K562 (cell line): Measurements from ENCODE around the gene HARS1.

Experiments used
- CTCF ChIP-seq, 3 experiments: IDR thresholded peaks in 2 of 3; conservative IDR thresholded peaks in 1 of 3; 2 replicates each; pipeline ENCODE4 v1.5.1; 2011 to 2012; ENCODE audit warnings: low read length in 3 of 3, mild to moderate bottlenecking in 3 of 3, control low read depth in 2 of 3, improper control_type of control experiment in 1 of 3, inconsistent platforms in 1 of 3, low read depth in 1 of 3, mixed read lengths in 1 of 3, moderate library complexity in 1 of 3; ENCODE audit not compliant: insufficient read depth in 2 of 3
- FOXO4 ChIP-seq: fragments of 450-650 bp; formaldehyde crosslinking; IDR thresholded peaks from 2 replicates; pipeline ENCODE4 v1.4.0; 2020; ENCODE audit warnings: mild to moderate bottlenecking, moderate library complexity
- MYC ChIP-seq, 2 experiments: fragments of 250-450 bp in 1 of 2; sonication (Bioruptor Pico) in 1 of 2; IDR thresholded peaks; 2 replicates each; pipeline versions ENCODE4 v1.5.1 to v1.6.1; 2012 to 2021; ENCODE audit warnings: low read depth in 2 of 2, borderline replicate concordance in 1 of 2, improper control_type of control experiment in 1 of 2, low read length in 1 of 2, mild to moderate bottlenecking in 1 of 2, moderate library complexity in 1 of 2
- POLR2AphosphoS5 ChIP-seq: IDR thresholded peaks from 2 replicates; pipeline ENCODE4 v1.6.1; 2011; ENCODE audit warnings: mild to moderate bottlenecking, low read depth, low read length, moderate library complexity; ENCODE audit not compliant: control insufficient read depth, insufficient read depth
- RHOXF2B ChIP-seq: fragments of 250-450 bp; sonication (Bioruptor Pico); conservative IDR thresholded peaks from 2 replicates; pipeline ENCODE4 v1.5.1; 2021
- TEAD4 ChIP-seq, 2 experiments: sonication (generic) in 1 of 2; formaldehyde crosslinking in 1 of 2; IDR thresholded peaks; 2 replicates each; pipeline versions ENCODE4 v1.6.1 to v1.8.0; 2012 to 2022; ENCODE audit warnings: borderline replicate concordance in 1 of 2, inconsistent platforms in 1 of 2, low read length in 1 of 2, mild to moderate bottlenecking in 1 of 2, missing genetic modification reagents in 1 of 2
- USF2 ChIP-seq: sonication (generic); formaldehyde crosslinking; IDR thresholded peaks from 2 replicates; pipeline ENCODE4 v1.5.0; 2020; ENCODE audit warnings: missing genetic modification reagents
- ZNF217 ChIP-seq: sonication (generic); formaldehyde crosslinking; IDR thresholded peaks from 2 replicates; pipeline ENCODE4 v1.8.0; 2022; ENCODE audit warnings: mild to moderate bottlenecking, missing genetic modification reagents
- ZNF24 ChIP-seq: fragments of 450-650 bp; IDR thresholded peaks from 2 replicates; pipeline ENCODE4 v1.6.1; 2016
- ZNF280B ChIP-seq: fragments of 250-450 bp; sonication (Bioruptor Pico); IDR thresholded peaks from 2 replicates; pipeline ENCODE4 v1.5.1; 2021; ENCODE audit warnings: mild to moderate bottlenecking
- ZNF512 ChIP-seq: IDR thresholded peaks from 2 replicates; pipeline ENCODE4 v1.6.1; 2016; ENCODE audit warnings: missing genetic modification characterization, missing compliant biosample characterization
- ZNF583 ChIP-seq: fragments of 250-450 bp; sonication (Bioruptor Pico); IDR thresholded peaks from 2 replicates; pipeline ENCODE4 v1.4.0; 2020

- TF ChIP-seq CTCF (IDR thresholded peaks at IDR 0.05 in 2 of 3, conservative IDR thresholded peaks at IDR 0.05 in 1 of 3; ENCODE audit: insufficient read depth in 2 of 3, low read depth in 1 of 3, low read length in 3 of 3) (no peak), POLR2AphosphoS5 (no peak), ZNF512 (tag) (no peak), ZNF217 (CRISPR knock-in tag) (no peak), ZNF280B (CRISPR knock-in tag) (no peak), RHOXF2B (CRISPR knock-in tag) (no peak), ZNF24 (no peak), FOXO4 (CRISPR knock-in tag) (no peak), MYC (IDR thresholded peaks at IDR 0.05; ENCODE audit: low read depth, low read length) (no peak), MYC (CRISPR knock-in tag; IDR thresholded peaks at IDR 0.05; ENCODE audit: borderline replicate concordance, low read depth) (no peak), TEAD4 (IDR thresholded peaks at IDR 0.05; ENCODE audit: low read length) (no peak), TEAD4 (CRISPR knock-in tag; IDR thresholded peaks at IDR 0.05; ENCODE audit: borderline replicate concordance) (no peak), USF2 (CRISPR knock-in tag) (no peak), ZNF583 (CRISPR knock-in tag) (no peak)
Measured at GRCh38 chr5:140631831-140632365, 59.3 kb downstream of the HARS1 start.
